ENCODE measurements around the gene UBR3. TPM values are rescaled to one million over a fixed set of nuclear protein-coding genes. Genes with fewer than 3 reads are reported as not detected.
A peak's percentile ranks its signal among the peaks of the same experiment; 100 is the strongest.

UBR3 gene
- total RNA-seq, 1 experiment from 2014 or later: 48.9 TPM

DNA sequence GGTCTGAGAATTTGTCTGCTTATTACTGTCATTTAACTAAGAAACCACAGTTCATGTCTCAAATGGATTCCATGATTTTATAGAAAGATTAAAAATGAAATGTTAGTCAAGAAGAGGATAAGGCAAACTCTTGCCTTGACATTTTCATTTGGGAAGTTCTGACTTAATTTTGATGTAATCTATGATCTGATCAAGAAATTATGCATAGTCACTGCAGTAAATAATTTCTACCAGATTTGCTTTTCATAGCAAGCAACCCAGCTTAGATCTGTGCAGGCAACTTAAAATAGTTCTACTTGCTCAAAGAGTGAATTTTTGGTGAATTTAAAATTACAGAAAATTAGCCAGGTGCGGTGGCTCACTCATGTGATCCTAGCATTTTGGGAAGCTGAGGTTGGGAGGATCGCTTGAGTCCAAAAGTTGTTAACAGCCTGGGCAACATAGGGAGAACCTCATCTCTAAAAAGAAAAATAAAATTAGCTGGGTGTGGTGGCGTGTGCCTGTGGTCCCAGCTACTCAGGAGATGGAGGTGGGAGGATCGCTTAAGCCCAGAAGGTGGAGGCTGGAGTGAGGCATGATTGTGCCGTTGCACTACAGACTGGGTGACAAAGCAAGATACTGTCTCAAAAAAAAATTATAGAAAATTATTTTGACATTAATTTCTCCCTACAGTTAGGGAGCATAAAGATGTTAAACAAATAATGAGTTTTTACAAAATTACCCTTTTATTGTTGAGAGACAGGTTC lies 192.0 kb downstream of the UBR3 start:
- POLR2A ChIA-PET (ENCODE audit: low non-redundant PET): no interaction called here

DNA sequence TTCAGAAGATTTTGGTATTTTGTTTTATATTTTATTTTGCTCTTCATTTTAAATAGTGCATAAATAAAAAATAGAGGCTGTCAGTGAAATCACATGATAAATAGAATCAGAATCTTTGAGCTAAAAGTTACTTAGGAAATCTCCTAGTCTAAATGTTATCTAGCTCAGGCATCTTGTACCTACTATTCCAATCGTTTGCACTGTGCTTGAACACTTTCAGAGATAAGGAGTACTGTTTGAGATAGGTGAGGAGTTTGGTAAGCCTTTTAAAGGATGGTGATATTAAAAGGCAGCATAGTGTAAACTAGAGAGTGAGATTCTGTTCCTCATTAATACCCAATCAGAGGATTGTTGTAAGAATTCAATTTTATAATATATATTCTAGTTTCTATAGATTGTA lies 193.5 kb downstream of the UBR3 start:
- CTCF ChIA-PET: no interaction called here
- BruUV-seq (replicated peaks): no TSS peak
- TF ChIP-seq, protein P1, sequence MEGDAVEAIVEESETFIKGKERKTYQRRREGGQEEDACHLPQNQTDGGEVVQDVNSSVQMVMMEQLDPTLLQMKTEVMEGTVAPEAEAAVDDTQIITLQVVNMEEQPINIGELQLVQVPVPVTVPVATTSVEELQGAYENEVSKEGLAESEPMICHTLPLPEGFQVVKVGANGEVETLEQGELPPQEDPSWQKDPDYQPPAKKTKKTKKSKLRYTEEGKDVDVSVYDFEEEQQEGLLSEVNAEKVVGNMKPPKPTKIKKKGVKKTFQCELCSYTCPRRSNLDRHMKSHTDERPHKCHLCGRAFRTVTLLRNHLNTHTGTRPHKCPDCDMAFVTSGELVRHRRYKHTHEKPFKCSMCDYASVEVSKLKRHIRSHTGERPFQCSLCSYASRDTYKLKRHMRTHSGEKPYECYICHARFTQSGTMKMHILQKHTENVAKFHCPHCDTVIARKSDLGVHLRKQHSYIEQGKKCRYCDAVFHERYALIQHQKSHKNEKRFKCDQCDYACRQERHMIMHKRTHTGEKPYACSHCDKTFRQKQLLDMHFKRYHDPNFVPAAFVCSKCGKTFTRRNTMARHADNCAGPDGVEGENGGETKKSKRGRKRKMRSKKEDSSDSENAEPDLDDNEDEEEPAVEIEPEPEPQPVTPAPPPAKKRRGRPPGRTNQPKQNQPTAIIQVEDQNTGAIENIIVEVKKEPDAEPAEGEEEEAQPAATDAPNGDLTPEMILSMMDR (conservative IDR thresholded peaks at IDR 0.05; ENCODE audit: low read depth, low read length): no peak
- TF ChIP-seq EZH2 (IDR thresholded peaks at IDR 0.05; ENCODE audit: borderline replicate concordance, low read depth, low read length, poor library complexity, severe bottlenecking): no peak
- intact Hi-C loops (cut with micrococcal nuclease; ENCODE audit: unreplicated experiment): no loop called here
- peaks cover 8% of the 10 kb centered on the region for H3K4me1 ChIP-seq (ENCODE audit: insufficient read depth, low read length, poor library complexity, severe bottlenecking)
- H3K36me3 ChIP-seq (ENCODE audit: insufficient read depth, low read length, poor library complexity, severe bottlenecking): no peaks in the 10 kb centered on the region
- no peaks in the 10 kb centered on the region for H3K27me3 ChIP-seq (replicated peaks; ENCODE audit: insufficient read depth, low read depth, low read length, poor library complexity)
- H3K27ac ChIP-seq (ENCODE audit: low read depth, low read length, poor library complexity, severe bottlenecking): no peak overlapping the region
- POLR2A ChIA-PET (ENCODE audit: low non-redundant PET): no interaction called here
- H3K9me3 ChIP-seq (ENCODE audit: low read depth, low read length, poor library complexity, severe bottlenecking): no peaks in the 10 kb centered on the region
- H3K4me3 ChIP-seq (ENCODE audit: low read depth, low read length, poor library complexity, severe bottlenecking): no peak overlapping the region
- no peak for DNase-seq (ENCODE audit: low spot score)

More for the DNA sequence above, 192.0 kb downstream of the UBR3 start:
- Histone ChIP-seq H3K27me3 (replicated peaks; ENCODE audit: insufficient read depth, low read depth, low read length, poor library complexity) (no peaks in the 10 kb centered on the region), H3K9me3 (ENCODE audit: low read depth, low read length, poor library complexity, severe bottlenecking) (no peaks in the 10 kb centered on the region), H3K36me3 (ENCODE audit: insufficient read depth, low read length, poor library complexity, severe bottlenecking) (no peaks in the 10 kb centered on the region), H3K27ac (ENCODE audit: low read depth, low read length, poor library complexity, severe bottlenecking) (no peak overlapping the region), H3K4me1 (ENCODE audit: insufficient read depth, low read length, poor library complexity, severe bottlenecking) (peaks cover 8% of the 10 kb centered on the region), H3K4me3 (ENCODE audit: low read depth, low read length, poor library complexity, severe bottlenecking) (no peak overlapping the region)
- no TSS peak for BruUV-seq (replicated peaks)
- CTCF ChIA-PET: no interaction called here
- DNase-seq (ENCODE audit: low spot score): no peak
- TF ChIP-seq EZH2 (IDR thresholded peaks at IDR 0.05; ENCODE audit: borderline replicate concordance, low read depth, low read length, poor library complexity, severe bottlenecking): no peak
- TF ChIP-seq, protein P1 (conservative IDR thresholded peaks at IDR 0.05; ENCODE audit: low read depth, low read length): no peak
- intact Hi-C loops (cut with micrococcal nuclease; ENCODE audit: unreplicated experiment): no loop called here

DNA sequence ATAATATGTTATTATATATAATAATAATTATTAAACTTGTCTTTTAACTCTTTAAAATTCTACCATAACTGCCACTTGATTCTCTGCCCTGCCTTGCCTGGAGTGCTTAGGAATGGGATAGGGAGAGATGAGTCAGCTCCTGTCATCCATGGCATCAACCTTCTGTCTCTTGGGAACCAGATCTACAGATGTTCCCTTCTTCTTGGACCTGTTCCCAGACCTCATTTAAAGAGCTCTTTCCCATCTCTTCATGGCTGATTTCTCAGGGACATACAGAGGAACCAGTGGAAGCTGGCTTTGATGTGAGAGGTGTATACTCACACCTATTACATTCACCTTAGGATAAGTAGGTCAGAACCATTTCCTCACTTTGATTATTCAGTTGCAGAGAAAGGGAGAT lies 195.4 kb downstream of the UBR3 start:
- no TSS peak for BruUV-seq (replicated peaks)
- H3K4me3 ChIP-seq (ENCODE audit: low read depth, low read length, poor library complexity, severe bottlenecking): no peak overlapping the region
- no peaks in the 10 kb centered on the region for H3K36me3 ChIP-seq (ENCODE audit: insufficient read depth, low read length, poor library complexity, severe bottlenecking)
- H3K27ac ChIP-seq (ENCODE audit: low read depth, low read length, poor library complexity, severe bottlenecking): no peak overlapping the region
- no peak for TF ChIP-seq EZH2 (IDR thresholded peaks at IDR 0.05; ENCODE audit: borderline replicate concordance, low read depth, low read length, poor library complexity, severe bottlenecking)
- TF ChIP-seq, protein P1 (conservative IDR thresholded peaks at IDR 0.05; ENCODE audit: low read depth, low read length): no peak
- H3K9me3 ChIP-seq (ENCODE audit: low read depth, low read length, poor library complexity, severe bottlenecking): no peaks in the 10 kb centered on the region
- no peaks in the 10 kb centered on the region for H3K27me3 ChIP-seq (replicated peaks; ENCODE audit: insufficient read depth, low read depth, low read length, poor library complexity)
- peaks cover 8% of the 10 kb centered on the region for H3K4me1 ChIP-seq (ENCODE audit: insufficient read depth, low read length, poor library complexity, severe bottlenecking)
- ChIA-PET POLR2A (ENCODE audit: low non-redundant PET) (no interaction called here), CTCF (no interaction called here)
- intact Hi-C loops (cut with micrococcal nuclease; ENCODE audit: unreplicated experiment): no loop called here
- peak; percentile 93 for DNase-seq (ENCODE audit: low spot score)

Data from A673 (cell line).